ENCODE measurements around the gene PGA5. TPM values are rescaled to one million over a fixed set of nuclear protein-coding genes. Genes with fewer than 3 reads are reported as not detected.

Gene PGA5
- polyA plus RNA-seq, 4 donors = 0.18 to 0.35 TPM; not detected in 2

GRCh38 chr11:61264795-61265194, 23.8 kb downstream of the PGA5 start:
- DNase-seq (ENCODE audit: low read depth in 4 of 4, low spot score in 3 of 4) = no peak

- DNase-seq (ENCODE audit: low read depth in 4 of 4, low spot score in 3 of 4) = no peak
Measured at GRCh38 chr11:61265357-61265756, 24.4 kb downstream of the PGA5 start.

- no peak for DNase-seq (ENCODE audit: low read depth in 4 of 4, low spot score in 3 of 4)
Measured at GRCh38 chr11:61266602-61267001, 25.6 kb downstream of the PGA5 start.

GRCh38 chr11:61267437-61267841, 26.5 kb downstream of the PGA5 start:
- no peak for DNase-seq (ENCODE audit: low read depth in 4 of 4, low spot score in 3 of 4)

- no peak for DNase-seq (ENCODE audit: low read depth in 4 of 4, low spot score in 3 of 4)
Measured at GRCh38 chr11:61268588-61269250, 27.7 kb downstream of the PGA5 start.

GRCh38 chr11:61270354-61271076, 29.5 kb downstream of the PGA5 start:
- DNase-seq (ENCODE audit: low read depth in 4 of 4, low spot score in 3 of 4) = no peak

- no peak for DNase-seq (ENCODE audit: low read depth in 4 of 4, low spot score in 3 of 4)
Measured at GRCh38 chr11:61272731-61273130, 31.8 kb downstream of the PGA5 start.

GRCh38 chr11:61273178-61274078, 32.5 kb downstream of the PGA5 start:
- no peak for DNase-seq (ENCODE audit: low read depth in 4 of 4, low spot score in 3 of 4)

GRCh38 chr11:61274084-61274483, 33.1 kb downstream of the PGA5 start:
- DNase-seq (ENCODE audit: low read depth in 4 of 4, low spot score in 3 of 4) = no peak

GRCh38 chr11:61275191-61275590, 34.2 kb downstream of the PGA5 start:
- no peak for DNase-seq (ENCODE audit: low read depth in 4 of 4, low spot score in 3 of 4)

GRCh38 chr11:61277186-61278000, 36.4 kb downstream of the PGA5 start:
- no peak for DNase-seq (ENCODE audit: low read depth in 4 of 4, low spot score in 3 of 4)

GRCh38 chr11:61278001-61278470, 37.1 kb downstream of the PGA5 start:
- no peak for DNase-seq (ENCODE audit: low read depth in 4 of 4, low spot score in 3 of 4)

- no peak for DNase-seq (ENCODE audit: low read depth in 4 of 4, low spot score in 3 of 4)
Measured at GRCh38 chr11:61279934-61280659, 39.1 kb downstream of the PGA5 start.

- DNase-seq (ENCODE audit: low read depth in 4 of 4, low spot score in 3 of 4) = no peak
Measured at GRCh38 chr11:61280883-61281580, 40.1 kb downstream of the PGA5 start.

- DNase-seq (ENCODE audit: low read depth in 4 of 4, low spot score in 3 of 4) = no peak
Measured at GRCh38 chr11:61281581-61282250, 40.7 kb downstream of the PGA5 start.

GRCh38 chr11:61283613-61284012, 42.6 kb downstream of the PGA5 start:
- no peak for DNase-seq (ENCODE audit: low read depth in 4 of 4, low spot score in 3 of 4)

- DNase-seq (ENCODE audit: low read depth in 4 of 4, low spot score in 3 of 4) = no peak
Measured at GRCh38 chr11:61287338-61287977, 46.5 kb downstream of the PGA5 start.

All from right renal pelvis (tissue), 4 donors.